EH (cell line): ENCODE measurements around the gene LAMB2.

ENCODE experiments used
- DNase-seq: peaks from one replicate; pipeline ENCODE4 v3.0.0-alpha.2; 2015; ENCODE audit warnings: low read depth

Gene LAMB2

DNA sequence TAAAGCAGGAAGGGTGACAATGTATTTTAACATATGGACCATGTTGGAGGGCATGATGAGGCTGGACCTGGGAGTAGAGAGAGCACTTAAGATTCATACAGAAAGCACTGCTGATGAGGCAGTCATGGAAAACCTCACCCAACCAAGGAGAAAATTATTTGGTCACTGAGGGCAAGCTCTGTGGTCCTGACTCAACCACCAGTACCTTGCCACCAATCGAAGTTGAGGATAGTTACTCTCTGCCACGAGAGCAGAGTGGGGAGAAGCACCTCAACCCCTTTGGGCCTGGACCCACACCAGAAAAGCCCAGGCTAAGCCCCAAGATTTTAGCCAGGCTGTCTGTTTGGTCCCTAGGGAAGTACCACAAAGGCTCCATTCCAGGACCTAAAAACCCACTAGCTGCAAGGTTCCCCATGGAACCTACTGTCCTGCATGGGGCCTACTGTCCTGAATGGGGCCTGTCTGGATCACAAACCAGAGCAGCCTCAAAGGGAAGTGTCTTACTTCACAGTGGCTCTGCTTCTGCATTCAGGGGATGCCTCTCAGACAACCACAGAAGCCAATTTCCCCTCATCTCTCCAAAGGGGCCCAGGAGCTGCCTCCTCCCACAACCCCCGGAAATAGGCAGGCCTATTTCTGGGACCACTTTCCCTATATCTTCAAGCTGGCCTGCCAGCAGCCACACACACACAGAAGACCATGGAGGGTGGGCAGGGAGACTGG lies 29.1 kb upstream of the LAMB2 start:
- DNase-seq: no peak

- no peak for DNase-seq
Observed at GRCh38 chr3:49161197-49161596, 28.3 kb upstream of the LAMB2 start.

- no peak for DNase-seq
Observed at GRCh38 chr3:49158792-49159191, 25.9 kb upstream of the LAMB2 start.

GRCh38 chr3:49158103-49158709 lies 25.4 kb upstream of the LAMB2 start:
- peak; percentile 31 for DNase-seq

DNA sequence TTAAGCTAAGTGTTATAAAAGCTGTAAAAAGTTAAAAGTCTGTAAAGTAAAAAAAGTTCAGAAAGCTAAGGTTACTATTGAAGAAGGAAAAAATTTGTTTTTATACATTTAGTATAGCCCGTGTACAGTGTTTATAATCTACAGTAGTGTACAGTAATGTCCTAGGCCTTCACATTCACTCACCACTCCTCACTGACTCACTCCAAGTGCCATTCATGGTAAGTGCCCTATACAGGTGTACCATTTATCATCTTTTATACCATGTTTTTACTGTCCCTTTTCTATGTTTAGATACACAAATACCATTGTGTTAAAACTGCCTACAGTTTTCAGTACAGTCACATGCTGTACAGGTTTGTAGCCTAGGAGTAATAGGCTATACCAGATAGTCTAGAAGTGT lies 24.4 kb upstream of the LAMB2 start:
- DNase-seq: no peak

- no peak for DNase-seq
Observed at GRCh38 chr3:49153349-49153912, 20.6 kb upstream of the LAMB2 start.

GRCh38 chr3:49151610-49152009 lies 18.8 kb upstream of the LAMB2 start:
- no peak for DNase-seq

- DNase-seq: no peak
Observed at GRCh38 chr3:49148159-49148558, 15.3 kb upstream of the LAMB2 start.

GRCh38 chr3:49140080-49140479 lies 7.2 kb upstream of the LAMB2 start:
- DNase-seq: no peak

DNA sequence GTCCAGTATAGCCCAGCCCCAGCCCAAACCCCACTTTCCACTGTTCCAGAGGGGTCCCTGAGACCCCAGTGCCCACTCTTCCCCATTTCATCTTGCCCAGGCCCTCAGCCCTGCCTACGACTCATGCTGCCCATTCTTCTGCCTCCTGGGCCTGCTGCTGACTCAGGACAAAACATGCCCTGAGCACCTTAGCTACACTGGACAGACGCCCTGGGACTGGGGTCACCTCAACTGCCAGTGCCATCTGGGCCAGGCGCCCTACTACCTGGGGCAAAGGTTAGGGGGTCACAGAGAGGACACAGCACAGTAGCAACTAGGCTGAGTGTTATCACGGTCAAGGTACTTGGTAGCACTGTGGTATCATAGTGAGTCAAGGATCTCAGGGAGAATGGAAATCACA lies 2.6 kb upstream of the LAMB2 start:
- DNase-seq: no peak

DNA sequence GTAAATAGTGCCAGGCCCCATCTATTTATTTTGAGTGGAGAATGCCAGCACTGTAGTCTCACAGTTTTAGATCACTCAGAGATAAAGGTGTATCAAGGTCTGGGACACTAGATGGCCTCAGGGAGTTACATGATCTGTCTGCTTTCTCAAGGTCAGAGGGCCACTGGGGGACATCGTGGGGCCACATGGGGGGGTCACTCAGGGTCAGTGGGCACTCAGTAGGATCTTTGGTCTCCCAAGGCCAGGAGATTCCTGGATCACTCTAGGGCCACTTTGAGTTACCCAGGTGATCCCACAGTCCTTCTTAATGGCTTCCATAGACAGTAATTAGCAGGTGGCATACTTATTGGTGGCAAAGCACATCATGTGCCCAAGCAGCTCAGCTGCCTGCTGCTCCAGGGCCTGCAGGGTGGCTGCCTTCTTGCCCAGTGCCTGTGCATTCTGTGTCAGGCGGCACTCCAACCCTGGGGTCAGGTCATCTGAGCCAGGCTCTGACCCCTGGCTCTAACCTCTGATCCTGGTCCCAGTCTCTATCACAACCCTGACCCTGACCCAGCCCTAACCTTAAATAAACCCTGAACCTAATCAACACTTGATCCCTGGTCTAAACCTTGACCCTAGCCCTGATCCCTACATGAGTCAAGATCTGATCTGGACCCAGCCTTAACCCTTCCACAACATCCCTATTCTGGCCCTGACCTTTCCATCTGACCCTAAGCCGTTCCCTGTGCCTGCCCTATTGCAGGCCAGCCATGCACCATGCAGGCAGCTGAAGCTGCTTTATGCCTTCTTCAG lies 1.8 kb upstream of the LAMB2 start:
- DNase-seq: peak; percentile 21

GRCh38 chr3:49133226-49133951 lies 539 bp upstream of the LAMB2 start:
- DNase-seq: peak; percentile 95

GRCh38 chr3:49132073-49132436 lies 795 bp downstream of the LAMB2 start:
- no peak for DNase-seq

GRCh38 chr3:49131576-49131975 lies 1.3 kb downstream of the LAMB2 start:
- no peak for DNase-seq

DNA sequence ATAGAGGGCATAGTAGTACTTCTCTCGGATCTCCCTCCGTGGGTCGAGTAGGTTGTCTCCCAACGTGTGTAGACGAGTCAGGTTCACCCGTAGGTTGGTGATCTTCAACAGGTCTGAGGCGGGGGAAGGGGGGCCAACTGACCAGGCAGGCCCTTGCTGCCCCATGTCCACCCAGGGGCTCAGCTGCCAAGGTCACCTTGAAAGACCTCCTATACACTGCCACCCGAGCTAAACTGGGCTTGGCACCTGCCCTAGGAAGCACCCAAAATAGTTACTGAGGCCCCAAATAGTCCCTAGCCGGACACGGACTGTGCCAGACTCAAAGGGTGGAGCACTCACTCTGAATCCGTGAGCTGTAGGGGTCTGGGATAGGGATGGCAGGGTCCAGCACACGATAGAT lies 1.8 kb downstream of the LAMB2 start:
- no peak for DNase-seq

- no peak for DNase-seq
Observed at GRCh38 chr3:49124991-49125670, 7.7 kb downstream of the LAMB2 start.

DNA sequence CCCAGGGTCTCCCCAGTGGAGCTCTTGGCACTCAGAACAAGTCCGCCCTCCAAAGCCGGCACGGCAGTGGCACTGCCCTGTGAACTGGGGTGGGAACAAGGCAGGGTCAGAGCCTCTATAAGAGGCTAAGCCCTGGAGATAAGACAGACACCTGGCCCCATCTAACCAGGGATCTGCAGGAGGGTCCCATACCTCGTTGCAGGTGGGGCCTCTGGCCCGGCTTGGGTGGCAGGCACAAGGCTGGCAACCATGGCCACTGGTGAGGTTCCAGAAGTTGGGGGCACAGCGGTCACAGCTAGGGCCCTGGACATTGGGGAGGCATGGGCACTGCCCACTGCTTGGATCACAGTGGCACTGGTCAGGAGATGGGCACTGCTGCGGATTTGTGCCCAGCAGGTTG lies 8.6 kb downstream of the LAMB2 start:
- no peak for DNase-seq

- no peak for DNase-seq
Observed at GRCh38 chr3:49123687-49124086, 9.2 kb downstream of the LAMB2 start.

DNA sequence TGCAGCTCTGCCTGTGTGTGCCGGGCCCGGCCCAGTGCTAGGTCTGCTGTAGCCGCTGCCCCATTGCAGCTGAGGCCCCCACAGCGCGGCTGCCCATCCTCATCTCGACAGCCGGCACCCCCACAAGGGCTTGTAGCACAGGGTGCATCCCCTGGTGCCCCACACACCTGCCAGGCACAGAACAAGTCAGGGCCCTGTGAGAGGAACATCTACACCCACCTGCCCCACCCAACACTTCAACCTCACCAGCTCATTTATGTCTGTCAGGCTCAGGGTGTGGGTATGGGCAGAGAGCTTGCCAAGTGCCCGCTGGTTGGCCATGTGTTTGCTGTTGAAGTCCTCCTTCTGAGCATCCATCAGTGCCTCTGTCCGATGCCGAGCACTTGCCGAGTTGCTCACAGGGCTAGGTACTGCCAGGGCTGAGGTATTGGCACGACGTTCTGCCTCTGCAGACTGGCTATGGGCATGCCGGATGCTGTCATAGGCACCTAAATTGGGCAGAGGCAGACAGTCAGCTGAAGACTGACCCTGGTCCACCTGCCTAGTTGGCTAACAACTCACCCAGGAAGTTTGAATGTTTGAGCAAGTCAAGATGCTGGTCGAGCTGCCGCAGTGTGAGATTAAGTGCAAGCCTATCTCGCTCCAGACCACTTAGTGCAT lies 9.8 kb downstream of the LAMB2 start:
- DNase-seq: no peak

DNA sequence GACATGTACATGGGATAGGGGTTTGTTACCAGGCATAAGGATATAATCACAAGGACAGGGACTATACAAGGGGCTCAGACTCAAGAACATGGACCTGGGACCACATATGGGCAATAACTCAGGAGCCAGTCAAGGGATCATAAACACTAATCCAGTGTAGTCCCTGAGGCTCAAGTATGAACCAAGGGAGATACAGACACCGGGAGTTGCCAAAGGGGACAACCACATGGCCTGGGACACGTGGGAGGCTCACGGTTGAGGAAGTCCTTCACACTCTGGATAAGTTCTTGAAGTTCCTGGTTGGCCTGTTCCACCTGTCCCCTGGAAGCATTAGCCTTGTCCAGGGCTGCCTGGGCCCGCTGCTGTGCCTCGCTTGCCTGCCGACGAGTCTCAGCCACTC lies 10.4 kb downstream of the LAMB2 start:
- DNase-seq: no peak

GRCh38 chr3:49122022-49122421 lies 10.8 kb downstream of the LAMB2 start:
- no peak for DNase-seq
